ENCODE measurements around the gene CNGA2.

CNGA2 gene

DNA sequence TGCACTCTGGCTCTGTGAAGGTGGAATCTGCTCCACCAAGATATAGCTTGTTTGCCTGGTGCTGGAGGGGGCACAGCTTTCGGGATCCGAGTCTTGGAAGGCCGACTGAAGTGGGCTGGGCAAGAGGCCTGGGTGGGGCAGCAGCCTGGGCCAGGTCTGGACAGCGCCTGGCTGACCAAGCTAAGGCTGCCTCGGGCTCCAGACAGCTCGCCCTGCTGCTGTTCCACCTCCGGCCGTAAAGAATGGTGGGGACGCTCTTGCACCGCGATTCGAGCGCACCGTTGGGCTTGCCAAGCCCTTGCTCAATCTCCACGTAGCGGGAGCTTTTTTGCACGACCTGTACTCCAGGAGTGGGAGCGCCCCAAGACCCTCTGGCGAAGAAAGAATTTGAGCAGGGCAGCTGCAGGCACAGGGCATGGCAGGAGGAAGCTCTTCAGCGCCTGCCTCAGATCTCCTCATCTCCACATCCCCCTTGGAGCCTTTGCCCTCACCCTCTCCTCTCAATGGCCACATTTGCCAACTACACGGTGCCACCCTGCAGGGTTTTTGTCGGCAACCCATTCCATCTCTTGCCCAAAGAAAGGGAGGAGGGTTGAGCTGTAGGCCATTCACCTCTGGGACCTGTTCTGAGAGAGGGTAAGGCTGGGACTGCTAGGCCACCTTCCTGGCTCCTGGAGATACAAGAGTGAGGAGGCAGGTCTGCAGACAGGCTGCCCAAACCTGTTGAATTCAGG is 18.9 kb downstream of the CNGA2 start:
- DNase-seq = peak; percentile 9 to 14

DNA sequence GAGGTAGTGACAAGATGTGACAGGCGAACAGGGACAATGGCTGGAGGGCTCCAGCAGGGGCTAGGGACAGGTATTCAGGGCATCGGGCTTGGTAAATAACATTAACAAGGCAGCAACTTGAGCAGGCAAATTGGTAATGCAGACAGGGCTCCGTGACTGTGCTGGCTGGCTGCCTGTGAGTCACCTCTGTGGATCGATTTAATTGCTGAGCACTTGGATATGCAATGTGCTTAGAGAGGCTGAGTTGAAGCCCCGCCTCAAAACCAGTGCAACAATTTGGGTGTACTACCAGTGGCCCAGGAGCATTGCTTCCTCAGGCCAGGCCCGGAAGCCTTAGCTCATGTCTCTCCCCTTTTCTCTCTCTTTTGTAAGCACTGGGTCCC is 19.5 kb downstream of the CNGA2 start:
- DNase-seq = no peak

DNA sequence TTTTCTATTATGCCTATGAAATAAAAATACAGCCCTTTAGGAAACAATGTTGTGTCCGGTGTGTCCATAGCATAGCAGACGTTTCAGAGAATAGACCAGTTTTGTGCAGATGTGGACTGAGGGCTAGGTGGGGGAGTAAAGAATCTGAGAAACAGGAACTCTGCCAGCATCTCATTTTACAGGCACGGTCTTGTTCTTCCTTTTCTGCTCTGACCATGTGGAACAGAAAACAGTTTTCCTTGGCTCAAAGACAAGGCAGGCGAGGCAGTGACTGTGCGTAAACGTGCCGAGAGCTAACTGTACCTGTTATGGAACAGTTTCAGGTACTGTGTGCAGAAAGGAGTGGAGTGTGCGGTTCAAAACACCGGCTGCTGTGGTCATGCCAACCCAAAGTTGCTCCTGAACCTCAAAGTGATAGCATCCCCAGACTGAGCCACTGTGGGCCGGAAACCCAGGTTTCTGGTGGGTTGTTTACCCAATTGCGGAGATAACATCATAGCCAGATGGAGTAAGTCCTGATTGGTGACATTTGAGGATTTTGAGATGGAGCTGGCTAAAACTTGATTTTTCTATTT is 20.2 kb downstream of the CNGA2 start:
- DNase-seq = no peak

DNA sequence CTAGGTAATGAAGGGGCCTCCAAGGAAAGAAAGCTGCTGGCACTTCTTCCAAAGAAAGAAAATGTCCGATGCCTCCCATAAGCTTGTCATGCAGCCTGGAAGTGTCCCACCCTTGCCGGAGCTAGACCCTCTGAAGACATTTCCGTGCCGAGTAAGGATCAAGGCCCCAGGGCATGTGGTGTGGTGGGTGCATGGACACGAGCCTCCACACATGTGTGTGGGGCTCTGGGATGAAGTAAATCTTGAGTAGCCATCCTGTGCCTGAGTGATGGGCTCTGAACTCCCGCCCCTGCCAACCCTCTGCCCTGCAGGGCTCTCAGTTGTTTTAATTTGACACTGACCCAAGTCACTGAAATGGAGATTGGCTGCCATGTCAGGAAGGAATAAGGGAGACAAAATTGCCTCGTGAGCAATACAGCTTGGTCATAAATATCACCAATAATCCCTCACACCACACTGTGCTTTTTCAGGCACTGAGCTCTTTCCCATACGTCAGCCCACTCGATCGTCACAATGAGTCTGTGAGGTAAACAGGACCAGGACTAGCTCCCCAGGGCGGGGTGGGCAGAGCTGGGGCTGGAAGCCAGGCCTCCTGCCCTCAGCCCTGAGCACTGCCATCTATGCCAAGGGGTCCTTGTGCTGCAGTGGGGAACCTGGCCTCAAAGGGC is 24.6 kb downstream of the CNGA2 start:
- no peak for DNase-seq

DNA sequence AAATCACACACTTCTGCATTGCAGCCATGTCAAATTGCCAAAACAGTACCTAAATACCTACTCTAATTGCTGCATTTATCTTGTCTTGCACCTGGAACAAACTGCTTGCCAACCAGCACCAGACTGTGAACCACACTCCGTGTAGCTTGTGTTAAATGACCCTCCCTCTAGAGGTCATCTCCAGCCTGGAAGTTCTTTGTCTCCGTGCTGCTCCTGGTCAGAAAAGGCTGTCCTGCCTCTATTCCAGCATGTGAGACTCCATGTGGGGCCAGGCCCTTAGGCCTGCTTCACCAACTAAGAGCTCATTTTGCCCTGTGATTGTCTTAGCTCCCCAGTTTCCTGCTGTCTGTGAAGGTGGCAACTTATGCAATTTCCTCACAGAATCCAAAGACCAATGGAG is 28.3 kb downstream of the CNGA2 start:
- no peak for DNase-seq

DNA sequence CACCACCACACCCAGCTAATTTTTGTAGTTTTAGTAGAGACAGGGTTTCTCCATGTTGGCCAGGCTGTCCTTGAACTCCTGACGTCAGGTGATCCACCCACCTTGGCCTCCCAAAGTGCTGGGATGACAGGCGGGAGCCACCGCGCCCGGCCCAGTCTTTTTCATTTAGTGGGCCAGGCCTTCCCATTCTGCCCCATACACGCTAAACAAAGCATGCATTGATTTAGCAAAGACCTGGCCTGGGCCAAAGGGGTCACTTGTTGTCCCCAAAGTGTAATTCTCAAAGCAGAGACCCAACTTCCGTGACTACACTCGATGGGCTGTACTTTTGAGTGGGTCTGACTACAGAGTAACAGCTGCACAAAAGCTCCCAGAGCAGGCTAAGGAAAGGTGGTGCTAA is 29.2 kb downstream of the CNGA2 start:
- DNase-seq = no peak

DNA sequence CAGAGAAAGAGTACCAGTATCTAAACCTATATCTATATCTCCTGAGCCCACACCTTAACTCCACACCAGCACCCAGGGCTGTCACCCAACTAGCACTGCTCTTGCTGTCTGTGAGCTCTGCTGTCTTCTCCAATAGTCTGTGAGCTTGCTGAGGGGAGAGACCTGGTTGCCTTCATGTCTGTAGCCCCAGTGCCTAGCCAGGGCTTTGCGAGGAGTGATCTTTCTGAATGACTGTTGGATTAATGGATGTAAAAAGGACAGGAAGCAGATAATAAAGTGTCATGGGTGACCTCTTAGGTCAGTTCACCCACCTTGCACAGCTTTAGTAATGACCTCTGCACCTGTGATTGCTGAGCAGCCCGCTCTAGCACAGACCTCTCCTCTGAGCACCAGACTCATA is 30.5 kb downstream of the CNGA2 start:
- no peak for DNase-seq

DNA sequence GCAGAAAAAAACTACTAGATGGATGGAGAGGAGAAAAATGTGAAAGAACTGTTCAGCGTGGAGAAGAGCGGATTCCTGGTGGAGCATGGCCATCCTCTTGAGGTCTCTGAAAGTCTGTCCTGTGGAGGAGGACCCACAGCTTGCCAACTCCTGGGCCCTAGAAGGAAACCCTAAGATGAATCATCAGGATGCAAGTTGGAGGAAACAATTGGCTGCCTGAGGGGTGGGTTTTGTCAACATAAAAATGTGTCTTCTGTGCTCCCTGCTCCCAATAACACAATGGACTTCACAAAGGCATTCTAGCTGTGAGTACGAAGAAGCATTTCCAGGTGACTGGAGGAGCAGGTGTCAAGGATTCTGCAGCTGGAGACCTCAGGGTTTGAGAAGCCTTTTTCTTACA is 37.2 kb downstream of the CNGA2 start:
- no peak for DNase-seq

DNA sequence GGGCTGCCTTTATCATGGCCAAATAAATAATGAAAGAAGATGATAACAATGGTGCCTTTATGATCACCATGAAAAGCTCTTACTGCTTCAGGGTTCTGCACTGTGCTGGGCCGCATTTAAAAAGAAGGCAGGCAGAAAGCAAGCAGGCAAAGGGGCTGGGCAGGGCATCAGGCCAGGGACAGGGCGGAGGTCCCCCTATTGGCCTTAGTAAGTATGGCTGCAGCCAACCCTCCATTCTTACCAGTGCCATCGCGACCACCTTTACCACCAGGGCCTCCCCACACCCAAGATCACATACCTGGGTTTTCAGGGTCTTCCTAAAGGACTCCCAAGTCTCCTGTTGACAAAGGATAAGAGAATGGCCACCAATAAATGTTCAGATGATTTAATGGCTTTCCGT is 38.9 kb downstream of the CNGA2 start:
- DNase-seq = no peak

DNA sequence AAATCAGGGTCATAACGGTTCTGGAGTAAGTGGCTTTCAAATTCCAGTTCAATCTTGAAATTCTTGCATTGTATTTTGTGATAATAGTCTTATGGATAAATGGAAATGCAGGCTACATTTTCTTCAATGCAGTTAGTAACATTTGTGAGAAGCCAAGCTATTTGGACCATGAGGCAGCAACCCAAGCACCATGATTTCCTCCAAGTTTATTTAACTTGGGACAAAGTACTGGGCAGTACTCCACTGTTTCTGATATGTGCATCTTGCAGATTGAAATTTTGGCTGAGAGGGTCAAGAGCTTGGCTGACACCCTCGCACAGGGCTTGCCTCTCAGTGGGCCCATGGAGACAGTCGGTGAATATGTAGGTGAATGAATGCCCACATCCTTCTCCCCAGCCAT is 39.9 kb downstream of the CNGA2 start:
- DNase-seq = no peak

DNA sequence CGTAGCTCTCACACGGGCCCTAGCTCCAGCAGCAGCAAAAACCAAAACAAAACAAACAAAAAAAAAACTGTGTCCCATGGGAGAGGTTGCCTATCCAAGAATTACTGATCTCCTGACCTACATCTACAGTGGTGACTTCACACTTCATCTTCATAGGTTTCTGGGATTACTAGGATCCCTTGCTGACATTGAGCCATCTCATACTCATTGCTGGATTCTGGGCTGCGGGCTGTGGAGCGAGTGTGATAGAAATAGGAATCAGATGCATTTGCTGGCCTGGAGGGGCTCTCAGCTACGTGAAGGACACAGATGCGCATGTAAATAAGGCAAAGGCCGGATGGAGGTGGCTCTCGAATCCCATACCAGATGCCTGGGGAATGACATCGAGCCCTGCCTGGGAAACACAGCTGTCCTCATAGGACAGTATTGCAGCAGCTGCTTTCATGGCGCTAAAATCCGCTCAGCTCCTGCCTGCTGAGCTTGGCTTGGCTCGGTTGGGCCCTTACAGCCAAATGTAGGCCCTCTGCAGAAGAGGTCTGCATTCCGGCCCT is 41.7 kb downstream of the CNGA2 start:
- no peak for DNase-seq

DNA sequence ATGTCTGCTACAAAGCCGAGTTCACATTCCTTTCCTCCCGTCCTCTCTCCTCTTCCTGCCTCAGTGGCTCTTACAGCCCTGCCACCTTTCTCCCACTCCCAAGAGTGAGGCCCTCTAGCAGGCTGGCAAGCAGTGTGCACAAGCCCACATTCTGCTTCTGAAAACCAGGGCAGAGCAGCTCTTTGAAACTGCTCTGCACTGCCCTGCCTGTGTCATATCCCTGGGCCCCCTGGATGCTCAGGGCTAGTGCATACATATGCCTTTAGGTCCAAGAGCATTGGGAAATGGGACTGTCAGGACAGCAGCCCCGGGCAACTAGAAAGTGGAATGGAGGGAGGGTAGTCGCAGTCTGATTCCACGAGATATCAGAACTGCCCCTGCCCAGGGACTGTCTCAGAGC is 42.4 kb downstream of the CNGA2 start:
- no peak for DNase-seq

DNA sequence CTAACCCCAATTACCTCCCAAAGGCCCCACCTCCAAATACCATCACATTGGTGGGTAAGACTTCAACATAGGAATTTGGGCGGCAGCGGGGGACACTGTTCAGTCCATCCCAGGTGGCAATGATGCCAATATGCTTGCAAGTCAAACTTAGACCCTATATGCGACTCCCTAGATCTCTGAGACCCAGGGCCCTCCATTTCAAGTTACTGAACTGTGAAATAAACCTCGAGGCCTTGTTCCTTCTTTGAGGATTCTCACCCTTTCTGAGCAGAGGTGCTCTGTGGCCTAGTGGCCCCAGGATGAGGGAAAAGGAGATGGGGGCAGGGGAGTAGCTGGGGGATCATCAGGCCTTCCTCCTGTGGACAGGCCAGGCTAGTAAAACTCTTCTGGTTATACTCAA is 44.7 kb downstream of the CNGA2 start:
- DNase-seq = no peak

DNA sequence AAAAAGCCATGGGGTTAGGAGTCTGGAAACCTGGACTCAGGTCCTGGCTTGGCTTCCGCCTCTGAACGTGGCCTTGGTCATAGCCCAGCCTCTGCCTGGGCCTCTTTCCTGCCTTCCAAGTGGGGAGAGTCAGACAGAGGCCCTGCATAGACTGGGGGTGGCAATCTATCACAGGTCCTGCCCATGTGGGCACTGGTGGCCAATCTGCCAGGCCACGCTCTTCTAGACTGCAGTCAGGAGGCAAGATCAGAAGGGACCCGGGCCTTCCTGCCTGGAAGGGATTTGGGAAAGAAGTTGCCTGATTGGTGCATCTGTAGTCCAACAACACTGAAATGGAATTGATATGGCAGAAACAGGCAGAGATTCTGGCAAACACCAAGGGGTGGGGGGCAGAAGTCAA is 46.1 kb downstream of the CNGA2 start:
- no peak for DNase-seq

DNA sequence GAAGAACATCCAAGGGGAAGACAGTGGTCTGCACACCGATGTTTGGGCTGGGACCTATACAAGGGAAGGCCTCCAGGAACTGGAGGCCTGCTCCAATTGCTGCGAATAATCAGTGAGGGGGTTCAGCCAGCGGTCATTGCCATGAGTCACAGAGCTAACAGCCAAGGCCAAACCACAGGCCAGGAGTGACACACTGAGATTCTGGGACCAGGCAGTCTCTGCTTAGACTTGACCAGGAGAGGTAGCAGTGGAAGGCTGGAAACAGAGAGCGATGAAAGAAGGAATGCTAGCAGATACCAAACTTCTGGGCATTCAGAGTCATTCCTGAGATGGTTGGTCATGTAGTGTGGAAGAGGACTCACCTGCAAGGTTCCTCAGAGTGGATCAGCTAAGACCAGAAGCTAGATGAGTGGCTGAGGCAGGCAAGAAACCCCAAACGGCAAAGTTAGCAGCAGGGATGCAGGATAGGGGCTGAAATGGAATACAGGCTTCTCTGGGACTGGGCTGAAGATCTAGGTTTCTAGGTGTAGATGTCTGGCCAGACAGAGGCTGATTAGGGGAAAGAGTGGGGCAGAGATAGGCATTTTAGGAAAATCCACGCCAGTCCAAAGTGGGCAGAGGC is 54.7 kb downstream of the CNGA2 start:
- no peak for DNase-seq

DNA sequence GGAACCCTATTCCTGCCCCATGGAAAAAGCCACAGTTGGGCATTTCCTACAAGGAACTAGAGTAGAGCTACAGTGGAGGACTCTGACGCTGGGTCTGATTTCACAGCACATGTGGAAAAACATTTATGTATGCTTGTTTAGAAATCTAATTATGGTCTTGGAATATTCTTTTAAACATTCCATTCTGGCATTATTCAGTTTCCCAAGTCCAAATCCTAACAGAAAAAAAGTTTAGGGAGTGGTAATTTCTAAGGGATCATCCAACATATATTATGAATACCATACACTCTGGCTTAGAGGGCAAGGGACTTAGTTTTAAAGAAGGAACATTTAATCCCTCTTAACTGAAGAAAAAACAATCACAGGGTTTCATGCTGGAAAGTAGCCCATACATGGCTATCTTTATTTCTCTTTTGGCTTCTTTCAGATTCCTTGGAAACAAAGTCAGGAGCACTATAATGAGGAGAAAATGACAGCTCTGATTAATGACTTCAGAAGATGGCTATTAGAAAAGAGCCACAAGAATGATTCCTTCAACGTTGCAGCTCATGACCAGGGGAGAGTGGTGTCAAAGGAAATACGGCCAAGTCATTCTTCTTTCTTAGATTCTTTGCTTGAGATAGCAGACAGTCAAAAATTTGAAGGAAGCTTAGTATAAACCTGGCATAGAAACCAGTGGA is 56.1 kb downstream of the CNGA2 start:
- DNase-seq = no peak

DNA sequence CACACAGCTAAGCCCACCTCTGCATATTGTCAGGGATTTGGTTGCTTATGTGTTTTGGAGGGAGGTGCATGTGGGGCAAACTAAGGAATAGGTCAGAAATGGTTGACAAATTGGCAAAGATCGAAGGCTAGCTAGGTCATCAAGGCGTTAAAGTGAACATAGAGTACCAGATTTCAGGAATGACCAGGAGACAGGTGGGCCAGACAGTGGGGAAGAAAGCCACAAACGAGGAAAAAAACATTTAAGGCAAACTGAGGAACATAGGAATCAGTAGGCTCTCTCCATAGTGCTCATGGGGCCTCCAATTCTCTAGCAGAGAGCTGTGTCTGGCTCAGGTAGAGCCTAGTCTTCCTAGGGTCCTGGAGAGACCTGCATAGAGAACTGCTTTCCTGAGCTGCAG is 57.4 kb downstream of the CNGA2 start:
- DNase-seq = no peak

DNA sequence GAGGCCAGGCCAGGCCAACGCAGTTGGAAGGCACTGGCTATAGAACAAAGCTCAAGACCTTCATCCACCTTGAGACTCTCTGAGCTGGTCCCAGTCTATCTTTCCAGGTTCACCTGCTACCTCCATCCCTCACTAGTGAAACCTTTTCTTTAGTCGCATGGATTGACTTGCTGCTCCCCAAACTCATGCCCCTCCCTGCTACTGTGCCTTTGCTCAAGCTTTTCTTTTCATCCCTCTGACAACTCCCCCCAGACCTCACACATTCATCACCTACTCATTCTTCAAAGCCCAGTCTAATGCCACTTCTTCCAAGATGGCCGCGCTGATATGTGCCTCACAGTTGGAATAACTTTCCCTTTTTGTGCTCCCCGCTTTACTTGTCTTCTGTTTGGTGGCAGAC is 58.0 kb downstream of the CNGA2 start:
- no peak for DNase-seq

DNA sequence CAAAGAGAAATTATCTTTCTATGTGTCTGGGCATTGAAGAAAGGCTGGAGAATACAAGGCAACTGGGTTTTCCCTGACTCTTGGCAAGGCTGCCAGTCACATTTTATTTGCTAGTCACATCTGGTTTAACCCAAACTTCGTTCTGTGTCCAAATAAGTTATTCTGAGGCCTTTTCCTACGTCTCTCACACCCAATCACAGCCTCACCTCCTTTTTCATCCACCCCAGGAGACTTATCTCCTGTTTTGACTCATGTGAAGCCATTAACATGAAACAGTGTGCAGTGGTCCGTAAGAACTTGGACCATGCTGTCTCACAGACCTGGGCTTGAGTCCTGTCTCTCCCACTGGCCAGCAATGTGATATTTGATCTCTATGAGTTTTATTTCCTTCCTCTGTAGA is 59.3 kb downstream of the CNGA2 start:
- DNase-seq = no peak
